Prostate gland (tissue), 2 donors: ENCODE results near the gene SLC22A14.
A peak's percentile ranks its signal among the peaks of the same experiment; 100 is the strongest.

Experiments used
- POLR2A ChIP-seq: fragments of 450-650 bp; IDR thresholded peaks from one replicate; pipeline ENCODE4 v1.6.1; 2016; ENCODE audit warnings: antibody characterized with exemption, mild to moderate bottlenecking
- POLR2AphosphoS5 ChIP-seq: sonication (generic); formaldehyde crosslinking; IDR thresholded peaks from one replicate; pipeline ENCODE4 v1.6.1; 2017; ENCODE audit warnings: antibody characterized with exemption
- TF ChIP-seq, protein P1 (sequence below), 4 experiments: fragments of 200-600 bp in 2 of 4; fragments of 450-650 bp in 2 of 4; sonication (generic) in 2 of 4; IDR thresholded peaks; 1 replicate in 3 of 4; 2 replicates in 1 of 4; pipeline ENCODE4 v1.5.1; 2016 to 2019; ENCODE audit warnings: antibody characterized with exemption in 4 of 4, mild to moderate bottlenecking in 2 of 4, moderate library complexity in 2 of 4

DNA sequence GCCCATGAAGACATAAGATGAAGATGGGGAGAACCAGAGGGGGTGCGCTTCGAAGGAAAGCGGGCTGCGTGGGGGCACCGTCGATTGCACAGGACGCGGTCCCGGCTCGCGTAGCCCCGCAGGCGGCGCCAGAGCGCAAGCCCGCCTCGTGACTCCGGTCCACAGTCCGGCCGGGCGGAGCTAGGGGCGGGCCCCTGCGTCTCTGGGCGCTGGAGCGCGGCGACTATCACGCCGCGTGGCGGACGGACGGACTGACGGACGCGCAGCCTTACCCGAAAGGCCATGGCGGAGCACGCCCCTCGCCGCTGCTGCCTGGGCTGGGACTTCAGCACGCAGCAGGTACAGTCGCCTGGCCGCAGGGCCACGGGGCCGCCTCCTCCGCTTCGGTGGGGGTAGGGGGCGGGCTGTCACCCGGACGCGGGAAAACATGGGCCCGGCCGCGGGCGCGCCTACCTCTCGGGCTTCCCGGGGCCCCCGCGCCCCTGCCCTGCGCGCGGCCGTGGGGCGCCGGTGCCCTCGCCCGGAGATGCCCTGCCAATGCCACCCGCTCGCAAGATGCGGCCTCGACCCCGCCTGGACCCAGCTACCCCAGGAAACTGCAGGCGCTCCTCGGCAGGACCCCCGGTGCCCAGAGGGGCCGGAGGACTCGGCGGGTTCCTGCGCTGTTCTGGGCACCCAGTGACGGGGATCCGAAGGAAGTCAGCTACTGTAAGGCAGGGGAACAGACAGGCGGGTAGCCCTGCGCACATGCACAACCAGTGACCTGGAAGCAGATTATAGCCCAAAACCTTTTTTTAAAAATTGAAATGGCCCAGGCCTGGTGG, 64.7 kb downstream of the SLC22A14 start, which contains the start of gene XYLB:
- TF ChIP-seq POLR2A (peak; percentile 44), POLR2AphosphoS5 (peak; percentile 60)
- TF ChIP-seq, protein P1, sequence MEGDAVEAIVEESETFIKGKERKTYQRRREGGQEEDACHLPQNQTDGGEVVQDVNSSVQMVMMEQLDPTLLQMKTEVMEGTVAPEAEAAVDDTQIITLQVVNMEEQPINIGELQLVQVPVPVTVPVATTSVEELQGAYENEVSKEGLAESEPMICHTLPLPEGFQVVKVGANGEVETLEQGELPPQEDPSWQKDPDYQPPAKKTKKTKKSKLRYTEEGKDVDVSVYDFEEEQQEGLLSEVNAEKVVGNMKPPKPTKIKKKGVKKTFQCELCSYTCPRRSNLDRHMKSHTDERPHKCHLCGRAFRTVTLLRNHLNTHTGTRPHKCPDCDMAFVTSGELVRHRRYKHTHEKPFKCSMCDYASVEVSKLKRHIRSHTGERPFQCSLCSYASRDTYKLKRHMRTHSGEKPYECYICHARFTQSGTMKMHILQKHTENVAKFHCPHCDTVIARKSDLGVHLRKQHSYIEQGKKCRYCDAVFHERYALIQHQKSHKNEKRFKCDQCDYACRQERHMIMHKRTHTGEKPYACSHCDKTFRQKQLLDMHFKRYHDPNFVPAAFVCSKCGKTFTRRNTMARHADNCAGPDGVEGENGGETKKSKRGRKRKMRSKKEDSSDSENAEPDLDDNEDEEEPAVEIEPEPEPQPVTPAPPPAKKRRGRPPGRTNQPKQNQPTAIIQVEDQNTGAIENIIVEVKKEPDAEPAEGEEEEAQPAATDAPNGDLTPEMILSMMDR (IDR thresholded peaks at IDR 0.05), result peak; percentile 79 to 96 (median 91)
